ENCODE results near the gene ATXN7. TPM values are rescaled to one million over a fixed set of nuclear protein-coding genes. Genes with fewer than 3 reads are reported as not detected.
A peak's percentile ranks its signal among the peaks of the same experiment; 100 is the strongest.

The ATXN7 gene
- total and polyA plus RNA-seq, 8 donors: 2.1 to 333 (median 30.8) TPM

- WGBS, 5 donors: 5 to 19% (median 9%) methylated on average over 2 of the region's 2 CpGs
- DNase-seq: peak in 1 of 2 donors; percentile 72
- H3K36me3 ChIP-seq: no peaks in the 10 kb centered on the region
- TF ChIP-seq POLR2A (IDR thresholded peaks at IDR 0.05) (no peak), CTCF (IDR thresholded peaks at IDR 0.05) (peak in 5 of 7 experiments; percentile 50 to 68 (median 65)), POLR2AphosphoS5 (IDR thresholded peaks at IDR 0.05) (peak in 1 of 3 donors; percentile 9)
- H3K4me3 ChIP-seq: no peak overlapping the region
- H3K4me1 ChIP-seq: peaks cover 26 to 84% (median 53%) of the 10 kb centered on the region in 4 donors
- no peaks in the 10 kb centered on the region for H3K9me3 ChIP-seq
- intact Hi-C loops (cut with DNase I; ENCODE audit: low total_unique reads): no loop called here
- no peak overlapping the region for H3K27ac ChIP-seq
- H3K27me3 ChIP-seq: no peaks in the 10 kb centered on the region
Measured at GRCh38 chr3:63961891-63962290, 98.2 kb downstream of the ATXN7 start.

DNA sequence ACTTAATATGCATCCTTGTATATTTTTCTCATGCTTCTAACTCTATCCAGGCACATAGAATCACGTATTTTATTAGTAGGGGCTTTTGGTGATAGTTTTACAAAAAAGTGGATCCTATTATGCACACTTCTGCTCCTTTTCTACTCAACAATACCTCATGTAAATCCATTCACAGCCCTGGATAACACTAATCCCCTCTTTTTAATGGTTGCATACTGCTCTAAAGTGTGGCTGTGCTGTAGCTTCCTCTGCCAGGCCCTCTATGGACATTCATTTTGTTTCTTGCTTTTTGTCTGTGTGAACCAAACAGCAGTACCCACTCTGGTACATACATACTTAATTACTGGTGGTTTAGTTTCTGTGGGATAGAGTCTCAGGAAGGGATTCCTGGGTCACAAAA is 99.8 kb downstream of the ATXN7 start:
- Histone ChIP-seq H3K9me3 (no peaks in the 10 kb centered on the region), H3K4me3 (no peak overlapping the region), H3K4me1 (peaks cover 37 to 88% (median 66%) of the 10 kb centered on the region in 4 donors), H3K27me3 (no peaks in the 10 kb centered on the region), H3K27ac (peak overlapping the region in 1 of 5 donors; percentile 66), H3K36me3 (no peaks in the 10 kb centered on the region)
- 76 to 91% (median 84%) methylated on average over 1 of the region's 1 CpG for WGBS, 5 donors
- DNase-seq: no peak
- intact Hi-C loops (cut with DNase I; ENCODE audit: low total_unique reads): no loop called here
- TF ChIP-seq POLR2AphosphoS5 (IDR thresholded peaks at IDR 0.05): no peak

DNA sequence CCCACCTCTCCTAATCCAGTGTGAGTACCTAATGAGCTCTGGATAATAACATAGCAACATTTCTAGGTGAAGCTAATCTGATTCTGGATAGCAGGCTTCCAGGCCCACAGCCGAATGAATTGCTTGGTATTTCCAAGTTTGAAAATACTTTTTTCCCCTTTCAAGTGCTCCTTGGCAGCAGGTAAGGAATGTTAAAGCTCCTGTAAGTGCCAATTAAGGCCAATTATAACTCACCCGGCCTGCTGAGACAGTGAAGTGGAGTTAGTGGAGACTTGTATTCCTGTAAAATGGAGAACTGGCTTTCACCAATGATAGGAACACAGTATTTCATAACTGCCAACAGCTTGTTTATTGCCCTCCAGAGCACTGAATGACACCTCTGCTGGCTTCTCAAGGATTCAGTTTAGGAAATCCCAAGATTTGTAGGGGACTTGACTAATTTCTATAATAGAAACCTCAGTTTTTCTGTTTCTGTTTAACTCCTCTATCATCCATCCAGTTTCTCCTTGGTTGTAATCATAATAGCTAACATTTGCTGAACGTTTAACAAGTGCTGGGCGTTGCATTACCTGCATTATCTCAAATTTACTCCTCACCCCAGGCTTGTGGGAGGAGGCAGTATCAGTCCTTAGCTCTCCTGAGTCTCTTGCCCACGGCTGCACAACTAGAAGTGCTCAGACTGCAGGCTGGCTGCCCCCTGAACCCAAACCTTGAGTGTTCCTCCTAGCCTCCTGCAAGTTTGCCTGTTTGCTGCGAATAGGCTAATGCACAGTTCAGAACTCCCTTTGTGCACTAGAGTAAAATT is 101.2 kb downstream of the ATXN7 start:
- peaks cover 34 to 90% (median 75%) of the 10 kb centered on the region in 4 donors for H3K4me1 ChIP-seq
- no peak for DNase-seq

DNA sequence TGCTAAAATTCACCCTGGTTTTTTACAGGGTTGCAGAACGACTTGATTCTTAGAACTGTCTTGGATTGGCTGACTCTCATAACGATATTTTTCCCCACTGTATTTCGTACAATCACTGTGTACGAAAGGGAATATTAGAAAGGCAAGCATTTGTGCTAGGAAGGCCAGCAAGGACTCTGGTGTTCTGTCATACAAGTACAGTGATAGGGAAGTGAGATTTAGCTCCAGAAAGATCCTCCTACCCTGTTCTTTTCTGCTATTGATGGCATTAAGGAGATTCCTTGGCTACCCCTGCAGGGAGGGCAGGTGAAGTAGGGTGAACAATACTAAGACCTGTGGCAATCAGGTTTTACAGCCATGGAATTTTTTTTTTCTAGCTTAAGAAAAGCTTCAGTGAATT is 102.3 kb downstream of the ATXN7 start:
- H3K27me3 ChIP-seq: no peaks in the 10 kb centered on the region
- peaks cover 35 to 91% (median 77%) of the 10 kb centered on the region in 4 donors for H3K4me1 ChIP-seq
- no peak overlapping the region for H3K4me3 ChIP-seq
- TF ChIP-seq EP300 (IDR thresholded peaks at IDR 0.05): no peak
- no peak for TF ChIP-seq POLR2AphosphoS5 (IDR thresholded peaks at IDR 0.05)
- no peak for TF ChIP-seq CTCF (IDR thresholded peaks at IDR 0.05)
- no peak for TF ChIP-seq POLR2A (IDR thresholded peaks at IDR 0.05)
- DNase-seq: no peak
- H3K27ac ChIP-seq: peak overlapping the region in 1 of 5 donors; percentile 66
- no peaks in the 10 kb centered on the region for H3K36me3 ChIP-seq
- 45 to 86% (median 72%) methylated on average over 4 of the region's 4 CpGs for WGBS, 5 donors
- H3K9me3 ChIP-seq: no peaks in the 10 kb centered on the region
- intact Hi-C loops (cut with DNase I; ENCODE audit: low total_unique reads): no loop called here

More for the DNA sequence above, 101.2 kb downstream of the ATXN7 start:
- 28 to 53% (median 42%) methylated on average over 6 of the region's 6 CpGs for WGBS, 5 donors
- Histone ChIP-seq H3K27me3 (no peaks in the 10 kb centered on the region), H3K36me3 (no peaks in the 10 kb centered on the region), H3K4me3 (no peak overlapping the region), H3K27ac (peak overlapping the region; percentile 51 to 66 (median 57)), H3K9me3 (no peaks in the 10 kb centered on the region)
- intact Hi-C loops (cut with DNase I; ENCODE audit: low total_unique reads): no loop called here
- TF ChIP-seq CTCF (IDR thresholded peaks at IDR 0.05) (no peak), POLR2AphosphoS5 (IDR thresholded peaks at IDR 0.05) (no peak), EP300 (IDR thresholded peaks at IDR 0.05) (no peak), POLR2A (IDR thresholded peaks at IDR 0.05) (no peak)

DNA sequence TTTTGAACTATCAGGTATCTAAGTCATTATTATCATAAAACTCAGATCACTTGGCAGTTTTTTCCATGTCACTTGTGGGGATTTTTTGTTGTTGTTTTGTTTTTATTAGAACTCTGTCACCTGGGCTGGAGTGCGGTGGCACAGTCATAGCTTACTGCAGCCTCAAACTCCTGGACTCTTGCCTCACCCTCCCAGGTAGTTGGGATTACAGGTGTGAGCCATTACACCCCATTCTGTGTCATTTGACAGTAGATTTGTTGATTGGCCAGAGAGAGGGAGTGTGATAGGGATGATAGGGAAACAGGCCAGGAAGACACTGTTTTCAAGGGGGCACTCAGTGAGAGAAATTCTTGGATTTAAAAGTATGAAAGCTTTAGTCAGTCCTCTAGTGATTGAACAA is 103.2 kb downstream of the ATXN7 start:
- Histone ChIP-seq H3K9me3 (no peaks in the 10 kb centered on the region), H3K27me3 (no peaks in the 10 kb centered on the region), H3K27ac (peak overlapping the region; percentile 14 to 79 (median 73)), H3K4me3 (no peak overlapping the region), H3K4me1 (peaks cover 40 to 92% (median 81%) of the 10 kb centered on the region in 4 donors), H3K36me3 (no peaks in the 10 kb centered on the region)
- no peak for DNase-seq
- TF ChIP-seq EP300 (IDR thresholded peaks at IDR 0.05) (no peak), POLR2AphosphoS5 (IDR thresholded peaks at IDR 0.05) (no peak), POLR2A (IDR thresholded peaks at IDR 0.05) (no peak), CTCF (IDR thresholded peaks at IDR 0.05) (no peak)
- WGBS, 5 donors: 84 to 97% (median 89%) methylated on average over 1 of the region's 1 CpG
- intact Hi-C loops (cut with DNase I; ENCODE audit: low total_unique reads): no loop called here

Data from stomach (tissue), 9 donors.